Right lobe of liver (tissue), 4 donors: Measurements from ENCODE around the gene AFF2.

Experiments used
- POLR2A ChIP-seq: fragments of 450-650 bp; IDR thresholded peaks from one replicate; pipeline ENCODE4 v1.6.1; 2017; ENCODE audit warnings: antibody characterized with exemption, mild to moderate bottlenecking
- TF ChIP-seq, protein P1 (sequence below), 4 donors: fragments of 200-600 bp in 3 of 4; fragments of 450-650 bp in 1 of 4; IDR thresholded peaks; one replicate each; pipeline versions ENCODE4 v1.5.1 to v1.8.0; 2016 to 2022; ENCODE audit warnings: antibody characterized with exemption in 4 of 4, mild to moderate bottlenecking in 2 of 4
- donor health status: DM: no; HTN: no; CAD: no.
- donor health status: DM: no; HTN: no; CAD: no.
- donor health status: DM: no; HTN: yes; CAD: no.

DNA sequence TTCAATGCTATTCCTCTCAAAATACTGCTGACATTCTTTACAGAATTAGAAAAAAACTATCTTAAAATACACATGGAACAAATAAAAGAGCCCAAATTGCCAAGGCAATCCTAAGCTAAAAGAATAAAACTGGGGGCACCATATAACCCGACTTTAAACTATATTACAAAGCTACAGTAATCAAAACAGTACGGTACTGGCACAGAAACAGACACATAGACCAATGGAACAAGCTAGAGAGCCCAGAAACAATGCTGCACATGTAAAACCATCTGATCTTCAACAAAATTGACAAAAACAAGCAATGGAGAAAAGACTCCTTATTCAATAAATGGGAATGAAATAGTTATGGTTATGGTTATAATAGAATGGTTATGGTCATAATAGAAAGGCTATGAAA lies 522.1 kb downstream of the AFF2 start:
- TF ChIP-seq POLR2A = no peak
- TF ChIP-seq, protein P1, sequence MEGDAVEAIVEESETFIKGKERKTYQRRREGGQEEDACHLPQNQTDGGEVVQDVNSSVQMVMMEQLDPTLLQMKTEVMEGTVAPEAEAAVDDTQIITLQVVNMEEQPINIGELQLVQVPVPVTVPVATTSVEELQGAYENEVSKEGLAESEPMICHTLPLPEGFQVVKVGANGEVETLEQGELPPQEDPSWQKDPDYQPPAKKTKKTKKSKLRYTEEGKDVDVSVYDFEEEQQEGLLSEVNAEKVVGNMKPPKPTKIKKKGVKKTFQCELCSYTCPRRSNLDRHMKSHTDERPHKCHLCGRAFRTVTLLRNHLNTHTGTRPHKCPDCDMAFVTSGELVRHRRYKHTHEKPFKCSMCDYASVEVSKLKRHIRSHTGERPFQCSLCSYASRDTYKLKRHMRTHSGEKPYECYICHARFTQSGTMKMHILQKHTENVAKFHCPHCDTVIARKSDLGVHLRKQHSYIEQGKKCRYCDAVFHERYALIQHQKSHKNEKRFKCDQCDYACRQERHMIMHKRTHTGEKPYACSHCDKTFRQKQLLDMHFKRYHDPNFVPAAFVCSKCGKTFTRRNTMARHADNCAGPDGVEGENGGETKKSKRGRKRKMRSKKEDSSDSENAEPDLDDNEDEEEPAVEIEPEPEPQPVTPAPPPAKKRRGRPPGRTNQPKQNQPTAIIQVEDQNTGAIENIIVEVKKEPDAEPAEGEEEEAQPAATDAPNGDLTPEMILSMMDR (IDR thresholded peaks at IDR 0.05) = no peak
